HG03139 (cell line): Measurements from ENCODE around the gene CWC27.

Experiments
- ATAC-seq: cut with Tn5 transposase; IDR thresholded peaks from one replicate; pipeline ENCODE4 v1.9.1; 2021; ENCODE audit not compliant: unreplicated experiment

Gene CWC27

DNA sequence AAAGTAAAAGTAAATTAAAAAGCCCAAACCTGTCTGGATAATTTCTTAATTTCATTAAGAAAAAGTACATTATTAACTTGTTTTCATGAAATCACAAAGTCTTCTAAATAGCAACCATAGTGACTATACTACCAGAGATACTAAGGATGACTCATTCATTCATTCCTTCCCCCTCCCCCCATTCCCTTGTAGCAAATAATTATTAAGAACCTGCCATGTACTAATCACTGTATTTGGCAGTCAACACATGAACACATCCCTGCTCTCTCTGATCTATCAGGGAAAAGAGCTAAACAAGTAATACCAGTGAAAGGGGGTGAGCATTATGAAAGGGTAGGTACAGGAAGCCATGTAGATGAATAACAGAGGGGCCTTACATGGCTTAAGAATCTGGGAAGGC lies 203.9 kb downstream of the CWC27 start:
- no peak for ATAC-seq

DNA sequence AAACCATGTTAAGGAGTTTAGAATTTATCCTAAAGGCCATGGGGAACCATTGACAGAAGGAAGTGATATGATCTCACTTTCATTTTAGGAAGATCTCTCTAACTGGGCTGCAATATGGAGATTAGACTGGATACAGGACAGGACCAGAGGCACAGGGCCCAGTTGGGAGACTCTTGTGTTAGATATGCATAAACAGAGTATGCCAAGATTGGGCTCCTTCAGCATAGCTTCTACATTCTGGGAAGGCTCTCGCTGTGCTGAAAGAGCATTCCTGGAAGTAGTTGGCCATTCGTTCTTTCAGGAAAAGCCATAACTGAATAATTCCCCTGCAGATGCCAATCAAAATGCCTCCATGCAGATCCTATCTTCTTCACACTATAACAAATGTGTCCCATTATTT lies 204.5 kb downstream of the CWC27 start:
- ATAC-seq: no peak

DNA sequence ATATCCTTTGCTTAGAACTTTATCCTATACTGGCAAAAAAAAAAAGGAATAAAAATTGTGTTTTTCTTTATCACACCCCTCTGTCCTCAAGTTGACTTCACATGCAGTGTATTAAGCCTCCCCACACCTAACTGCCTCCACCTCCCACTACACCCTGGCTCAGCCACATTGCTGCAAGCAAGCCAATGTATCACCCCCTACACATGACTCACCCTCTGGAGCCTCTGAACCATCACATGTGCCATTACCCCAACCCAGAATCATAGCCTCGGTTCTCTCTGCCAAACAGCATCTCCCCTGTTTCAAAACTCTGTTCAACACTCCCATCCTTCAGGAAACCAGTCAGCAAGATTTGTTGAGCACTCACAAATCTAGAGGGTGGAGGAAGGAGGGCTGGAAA lies 209.0 kb downstream of the CWC27 start:
- ATAC-seq: no peak

DNA sequence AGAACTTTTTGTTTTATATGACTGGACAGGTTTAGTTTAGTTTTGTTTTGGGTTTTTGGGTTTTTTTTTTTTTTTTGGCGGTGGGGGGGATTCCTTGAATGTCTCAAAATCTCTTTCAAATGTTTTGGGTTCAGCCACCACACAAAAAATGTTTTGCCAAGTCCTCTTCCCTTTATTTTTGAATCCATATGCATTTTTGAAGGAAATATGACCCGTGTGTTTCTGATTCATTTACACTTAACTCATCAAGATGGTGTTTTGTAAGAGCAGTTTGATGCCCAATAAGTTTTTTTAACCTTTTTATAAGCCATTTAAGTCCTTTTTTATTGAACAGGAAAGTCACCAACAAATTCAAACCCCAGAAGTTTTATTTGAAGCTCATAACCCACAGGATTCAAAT lies 209.8 kb downstream of the CWC27 start:
- ATAC-seq: no peak

DNA sequence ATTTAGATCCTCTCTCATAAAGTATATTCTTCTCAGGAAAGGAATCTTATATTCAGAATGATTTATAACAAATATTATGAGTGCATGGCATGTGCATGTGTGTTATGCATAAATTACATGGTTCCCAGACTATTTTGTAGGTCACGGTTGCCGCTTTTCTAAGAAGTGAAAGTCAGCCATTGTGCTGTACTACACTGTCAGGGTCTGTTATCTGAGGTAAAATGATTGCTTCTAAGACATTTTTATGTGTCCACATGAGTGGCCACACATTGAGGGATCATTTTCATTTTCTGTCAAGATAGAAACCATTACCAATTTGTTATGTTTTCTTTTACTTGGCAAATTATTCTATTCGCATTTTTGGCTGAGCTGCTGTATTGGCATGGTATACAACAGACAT lies 210.8 kb downstream of the CWC27 start:
- ATAC-seq: no peak

DNA sequence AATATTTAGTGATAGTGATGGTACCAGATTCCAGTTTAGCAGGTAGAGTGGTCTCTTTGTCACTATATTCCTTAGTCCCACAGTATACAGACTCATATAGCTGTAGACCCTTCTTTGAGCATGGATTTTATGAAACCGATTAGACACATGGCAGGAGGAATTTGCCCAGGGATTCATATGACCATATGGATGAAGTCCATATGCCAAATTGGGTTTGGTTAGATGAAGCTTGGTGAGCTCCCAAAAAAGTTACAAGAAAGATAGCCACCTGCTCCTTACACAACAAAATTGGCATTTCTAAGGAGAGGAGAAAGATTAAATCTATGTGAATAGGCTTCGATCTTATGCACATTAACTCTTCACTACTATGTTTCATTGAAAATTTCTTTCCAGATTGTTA lies 211.4 kb downstream of the CWC27 start:
- ATAC-seq: no peak

DNA sequence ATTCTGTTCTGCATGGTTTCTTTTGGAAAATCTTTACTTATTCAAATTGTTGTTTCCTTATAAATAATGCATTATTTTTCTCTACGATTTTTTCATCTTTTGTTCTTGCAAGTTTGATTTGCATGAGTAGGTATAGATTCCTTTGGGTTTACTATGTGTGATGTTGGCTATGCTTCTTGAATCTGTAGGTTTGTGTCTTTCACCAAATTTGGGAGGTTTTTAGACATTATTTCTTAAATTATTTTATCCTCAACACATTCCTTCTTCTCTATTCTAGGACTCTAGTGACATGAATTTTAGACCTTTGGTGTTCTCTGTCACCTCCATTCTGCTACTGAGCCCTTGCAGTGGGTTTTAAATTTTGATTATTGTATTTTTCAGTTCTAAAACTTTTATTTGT lies 219.0 kb downstream of the CWC27 start:
- ATAC-seq: no peak

DNA sequence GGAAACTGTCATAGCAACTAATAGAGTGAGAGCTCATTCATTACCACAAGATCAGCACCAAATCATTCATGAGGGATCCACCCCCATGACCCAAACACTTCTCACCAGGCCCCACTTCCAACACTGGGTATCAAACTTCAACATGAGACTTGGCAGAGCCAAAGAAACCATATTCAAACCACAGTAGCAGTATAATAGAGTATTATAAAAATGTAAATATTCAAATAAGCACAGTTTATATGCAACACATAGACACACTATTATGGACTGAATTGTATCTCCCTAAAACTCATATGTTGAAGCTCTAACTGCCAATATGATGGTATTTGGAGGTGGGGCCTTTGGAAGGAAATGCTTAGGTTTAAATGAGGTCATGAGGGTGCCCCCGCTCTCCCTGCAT lies 240.5 kb downstream of the CWC27 start:
- ATAC-seq: no peak

DNA sequence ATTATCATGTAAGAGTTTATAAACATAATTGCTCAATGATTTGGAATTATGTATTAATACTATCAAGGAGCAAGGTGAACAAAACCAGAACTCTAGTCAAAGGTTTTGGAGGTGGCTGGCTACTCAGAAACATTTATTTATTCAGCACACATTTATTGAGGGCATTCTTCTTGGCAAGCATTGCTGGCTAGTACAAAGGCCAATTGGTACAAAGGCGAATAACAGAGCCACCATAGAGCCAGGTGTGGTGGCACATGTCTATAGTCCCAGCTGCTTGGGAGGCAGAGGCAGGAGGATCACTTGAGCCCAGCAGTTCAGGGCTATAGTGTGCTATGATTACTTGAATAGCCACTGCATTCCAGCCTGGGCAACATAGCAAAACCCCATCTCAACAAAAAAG lies 242.1 kb downstream of the CWC27 start:
- no peak for ATAC-seq

DNA sequence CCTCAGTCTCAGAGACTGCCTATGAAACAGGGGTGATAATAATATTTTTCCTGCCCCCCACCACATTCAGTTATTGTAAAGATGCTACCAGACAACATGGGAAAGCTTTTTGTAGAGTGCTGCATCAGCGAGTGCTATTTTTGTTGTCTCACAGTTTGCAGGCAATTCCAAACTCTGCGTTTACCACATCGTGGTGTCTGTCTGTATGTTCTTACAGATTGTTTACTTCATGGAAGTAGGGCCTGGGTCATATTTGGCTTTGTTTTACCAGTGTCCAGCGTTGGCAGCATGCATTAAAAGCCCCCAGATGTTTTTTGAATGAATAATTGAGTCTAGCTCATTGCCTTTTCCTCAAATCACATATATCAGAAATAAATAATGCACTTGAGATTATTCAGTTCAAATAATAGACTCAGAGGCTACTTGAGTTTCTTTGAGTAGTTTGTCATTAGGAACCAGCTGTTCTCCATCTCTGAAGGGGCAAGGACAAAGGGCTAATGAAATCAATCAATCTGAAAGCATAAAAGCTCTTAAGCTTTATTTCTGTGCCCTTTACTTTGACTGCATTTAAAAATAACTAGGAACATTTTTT lies 243.7 kb downstream of the CWC27 start:
- ATAC-seq: no peak

DNA sequence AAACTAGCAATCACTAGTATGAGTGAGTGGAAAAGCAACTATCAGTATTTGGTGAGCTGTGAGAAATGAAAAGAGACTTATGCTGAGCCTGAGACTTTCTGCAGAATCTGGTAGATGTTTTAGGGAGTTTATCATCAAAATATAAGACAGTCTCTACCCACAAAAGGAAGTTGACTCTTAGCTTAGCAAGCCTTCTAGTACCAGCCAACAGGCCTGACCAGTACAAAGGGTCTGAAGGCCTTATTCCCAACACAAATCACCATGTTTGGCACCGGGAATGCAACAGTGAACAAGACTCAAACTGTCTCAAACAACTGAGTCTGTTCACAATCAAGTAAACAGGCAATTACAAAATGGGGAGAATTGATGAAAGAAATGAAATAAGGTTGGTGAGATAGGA lies 244.4 kb downstream of the CWC27 start:
- no peak for ATAC-seq

DNA sequence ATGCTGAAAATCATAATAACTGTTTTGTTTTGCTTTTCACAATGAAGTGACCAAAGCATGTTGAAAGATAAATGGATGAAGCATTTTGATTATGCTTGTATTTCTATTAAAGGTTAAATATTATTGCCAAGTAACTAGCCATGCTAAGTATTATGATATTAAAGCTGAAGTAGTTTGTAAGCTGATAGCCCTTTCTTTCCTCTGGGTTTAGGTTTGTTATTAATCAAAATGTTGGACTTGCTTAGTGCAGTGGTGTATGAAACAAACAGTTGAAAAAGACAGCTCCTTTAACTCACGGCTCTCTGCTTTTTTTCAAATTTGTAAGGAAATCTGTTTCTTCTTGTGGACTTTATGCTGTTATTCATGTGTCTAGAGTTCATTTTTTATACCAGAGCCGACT lies 246.0 kb downstream of the CWC27 start:
- ATAC-seq: no peak

DNA sequence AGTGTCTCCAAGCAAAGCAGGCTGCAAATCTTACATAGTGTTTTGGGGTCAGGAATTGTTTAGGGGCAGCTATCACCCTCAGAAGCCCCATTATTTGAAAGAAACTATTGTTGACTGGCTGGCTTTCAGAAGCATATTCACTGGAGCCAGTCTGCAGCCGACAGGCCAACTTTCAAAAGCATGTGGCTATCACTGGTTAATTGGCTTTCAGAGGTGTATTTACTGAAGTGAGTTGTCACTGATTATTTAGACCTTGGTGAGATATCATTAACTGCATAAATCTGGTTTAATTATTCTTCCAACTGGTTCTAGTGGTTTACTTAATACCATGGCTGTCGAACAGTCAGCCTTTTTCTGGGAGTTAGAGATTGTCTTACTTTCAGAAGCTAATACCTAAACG lies 247.0 kb downstream of the CWC27 start:
- ATAC-seq: no peak

DNA sequence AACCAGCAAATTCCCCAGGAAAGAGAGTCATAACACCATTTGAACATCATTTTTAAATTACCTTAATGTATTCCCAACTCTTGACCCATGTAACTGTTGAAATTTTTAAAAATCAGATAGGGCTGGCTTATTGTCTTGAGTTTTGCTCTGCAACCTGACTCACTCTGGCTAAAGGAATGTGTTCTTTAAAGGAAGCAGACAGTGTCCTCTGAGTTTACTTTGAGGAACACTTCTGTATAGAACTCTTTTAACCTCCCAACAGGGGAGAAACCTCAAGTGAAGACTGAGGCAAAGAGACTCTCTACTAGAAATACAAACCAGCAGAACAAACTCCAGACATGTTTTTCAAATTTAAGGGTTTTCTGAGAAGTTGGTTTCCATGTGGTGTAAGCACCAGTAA lies 248.9 kb downstream of the CWC27 start:
- no peak for ATAC-seq

DNA sequence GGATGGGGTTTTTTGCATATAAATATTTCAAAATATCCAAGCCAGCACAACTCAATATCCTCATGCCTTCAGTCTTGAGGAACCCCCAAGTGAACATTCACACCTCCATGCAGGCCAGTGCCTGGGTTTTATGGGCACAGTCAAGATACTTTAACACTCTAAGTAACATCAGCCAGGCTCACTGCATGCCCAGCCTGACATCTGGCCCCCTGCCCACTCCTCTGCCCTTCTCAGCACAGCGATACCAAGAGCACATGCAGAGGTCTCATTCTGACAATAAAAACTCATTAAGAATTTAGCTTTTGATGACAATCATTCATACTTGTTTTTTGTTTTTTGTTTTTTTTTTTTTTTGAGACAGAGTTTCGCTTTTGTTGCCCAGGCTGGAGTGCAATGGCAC lies 250.0 kb downstream of the CWC27 start:
- ATAC-seq: no peak

DNA sequence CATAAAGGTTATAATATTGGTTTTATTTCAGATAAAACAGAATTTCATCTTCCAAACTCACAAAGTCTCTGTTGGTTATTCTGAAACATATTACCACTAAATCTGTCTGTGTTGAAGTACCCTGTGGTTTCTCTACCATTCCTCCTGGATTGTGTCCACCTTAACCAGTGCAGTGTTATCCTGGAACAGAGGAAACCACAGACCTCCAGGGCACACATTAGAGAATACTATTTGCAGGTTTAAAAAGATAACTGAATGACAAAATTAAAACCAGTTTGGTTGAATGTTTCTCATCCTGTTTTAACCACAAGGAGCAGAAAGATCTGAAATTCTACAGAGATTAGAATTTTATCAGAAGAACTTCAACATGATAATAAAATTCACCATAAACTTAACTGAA lies 251.8 kb downstream of the CWC27 start:
- no peak for ATAC-seq

DNA sequence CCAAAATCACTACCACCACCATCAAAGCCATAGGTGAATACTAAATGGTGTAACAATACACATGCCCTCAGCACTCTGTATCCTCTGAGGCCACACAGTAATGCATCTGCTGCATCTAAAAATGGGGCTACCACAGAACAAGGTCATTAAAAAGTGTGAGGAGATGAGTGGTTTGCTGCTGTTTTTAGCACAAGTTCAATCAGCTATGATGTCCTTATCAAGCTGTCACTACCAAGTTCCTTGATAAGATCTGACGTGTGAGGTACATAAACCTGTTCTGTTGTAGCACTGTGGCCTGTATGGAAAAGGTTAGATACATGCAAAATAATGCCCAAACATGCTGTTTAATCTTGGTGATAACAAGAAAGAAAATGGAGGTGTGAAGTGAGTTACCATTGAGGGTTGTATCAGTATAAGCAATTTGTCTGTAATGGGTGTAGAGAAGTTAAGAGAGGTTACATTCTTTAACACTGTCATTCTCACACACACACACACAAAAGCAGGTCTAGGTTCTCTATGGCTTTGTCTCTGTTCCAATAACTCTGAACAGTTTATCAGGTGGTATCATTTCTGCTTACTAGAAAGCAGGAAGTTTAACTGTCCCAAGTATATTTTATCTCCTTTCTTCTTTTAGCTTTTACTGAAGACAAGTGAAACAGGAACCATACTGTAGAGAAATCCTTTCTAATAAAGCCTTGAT lies 252.9 kb downstream of the CWC27 start:
- no peak for ATAC-seq

DNA sequence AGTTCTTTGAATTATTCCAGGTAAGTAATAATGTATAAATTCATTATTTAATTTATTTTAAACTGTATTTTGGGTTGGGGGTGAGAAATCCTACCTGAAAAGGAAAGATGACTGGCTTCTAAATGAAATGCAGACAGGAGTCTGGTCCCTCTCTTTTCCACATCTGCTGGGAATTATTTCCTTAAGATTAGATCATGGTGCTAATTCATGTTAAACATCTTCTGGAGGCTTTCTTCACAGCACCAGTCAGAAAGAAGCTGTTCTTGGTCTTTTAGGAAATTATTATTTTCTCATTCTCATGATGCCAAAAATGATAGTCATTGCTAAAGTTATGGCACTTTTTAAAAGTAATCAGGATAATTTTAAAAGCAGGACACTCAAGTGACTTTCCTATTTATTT lies 254.2 kb downstream of the CWC27 start:
- no peak for ATAC-seq

DNA sequence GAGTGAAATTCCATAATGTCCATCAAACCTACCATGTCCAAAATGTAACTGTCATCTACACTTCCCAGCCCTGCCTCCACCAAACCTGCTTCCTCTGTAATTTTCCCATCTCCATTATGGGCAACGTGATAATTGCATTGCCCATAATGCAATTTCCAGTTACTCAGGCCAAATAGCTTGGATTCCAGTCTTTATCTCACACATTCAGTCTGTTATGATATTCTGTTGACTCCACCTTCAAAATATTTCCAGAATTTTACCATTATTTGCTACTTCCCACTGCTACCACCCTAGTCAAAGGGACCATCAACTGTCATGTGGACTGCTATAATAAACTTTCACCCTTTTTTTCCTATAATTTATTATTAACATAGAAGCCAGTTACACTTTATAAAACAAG lies 256.0 kb downstream of the CWC27 start:
- ATAC-seq: no peak

DNA sequence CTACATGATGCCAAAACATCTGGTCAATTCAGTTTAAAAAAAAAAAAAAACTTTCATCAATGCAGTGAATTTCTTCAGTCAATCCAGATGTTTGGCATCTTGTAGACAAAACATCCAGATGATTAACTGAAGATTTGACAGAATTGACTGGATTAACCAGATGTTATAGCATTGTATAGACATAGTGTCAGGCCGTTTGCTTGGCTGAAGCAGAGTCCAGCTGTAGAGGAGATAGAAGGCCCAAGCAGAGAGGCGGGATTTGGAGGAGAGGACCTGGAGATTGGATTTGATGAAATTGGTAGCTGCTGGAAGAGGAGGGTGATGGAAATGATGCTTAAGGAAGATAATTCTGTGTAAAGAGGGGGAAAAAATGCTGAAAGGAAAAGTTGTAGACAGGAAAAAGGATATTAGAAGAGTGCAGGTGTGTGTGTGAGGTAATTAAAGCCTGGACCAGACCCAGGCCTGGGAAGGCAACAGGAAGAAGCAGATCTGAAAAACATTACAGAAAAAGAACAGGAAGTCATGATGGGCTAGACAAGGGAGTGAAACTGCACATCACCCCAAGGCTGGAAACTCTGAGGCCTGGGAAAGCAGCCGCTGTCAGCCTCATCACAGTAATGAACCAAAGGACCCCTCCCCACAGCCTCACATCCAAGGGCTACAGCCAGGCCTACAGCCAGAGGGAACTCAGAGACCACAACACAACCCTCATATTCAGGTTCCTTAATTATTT lies 258.3 kb downstream of the CWC27 start:
- ATAC-seq: peak; percentile 58

DNA sequence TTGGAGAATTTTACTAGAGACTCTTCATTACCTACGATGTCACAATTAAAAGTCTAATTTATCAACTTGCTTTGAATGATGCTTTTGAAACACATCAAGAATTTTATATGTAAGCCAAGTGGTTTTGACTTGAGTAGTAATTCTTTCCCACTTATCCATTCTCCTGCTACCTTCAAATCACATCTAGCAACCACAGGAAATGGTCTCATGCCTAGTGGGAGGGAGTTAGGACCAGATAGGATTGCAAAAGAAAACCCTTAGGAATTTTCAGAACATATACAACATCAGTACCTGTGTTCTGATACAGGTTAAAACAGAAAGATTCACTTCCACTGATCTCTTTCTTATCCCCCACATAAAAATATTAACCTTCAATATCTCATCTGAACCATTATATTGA lies 260.4 kb downstream of the CWC27 start:
- no peak for ATAC-seq

DNA sequence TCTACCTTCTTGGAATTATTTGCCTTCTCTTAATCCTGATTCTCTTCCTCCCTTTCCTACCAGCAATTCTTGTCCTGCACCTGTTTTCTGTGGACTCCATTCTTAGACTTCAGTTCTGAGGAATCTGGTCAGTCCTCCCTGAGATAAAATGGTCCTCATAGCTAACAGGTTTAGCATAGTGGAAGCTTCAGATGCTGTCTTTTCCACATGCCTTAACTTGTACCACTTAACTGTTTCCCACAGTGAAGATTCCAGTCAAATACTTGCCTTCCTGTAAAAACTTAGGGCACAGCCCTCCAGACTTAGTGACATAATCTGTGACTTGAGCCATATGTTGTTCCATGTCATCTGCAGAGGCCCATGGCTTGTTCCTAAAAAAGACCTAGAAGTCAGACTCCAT lies 261.3 kb downstream of the CWC27 start:
- ATAC-seq: no peak

DNA sequence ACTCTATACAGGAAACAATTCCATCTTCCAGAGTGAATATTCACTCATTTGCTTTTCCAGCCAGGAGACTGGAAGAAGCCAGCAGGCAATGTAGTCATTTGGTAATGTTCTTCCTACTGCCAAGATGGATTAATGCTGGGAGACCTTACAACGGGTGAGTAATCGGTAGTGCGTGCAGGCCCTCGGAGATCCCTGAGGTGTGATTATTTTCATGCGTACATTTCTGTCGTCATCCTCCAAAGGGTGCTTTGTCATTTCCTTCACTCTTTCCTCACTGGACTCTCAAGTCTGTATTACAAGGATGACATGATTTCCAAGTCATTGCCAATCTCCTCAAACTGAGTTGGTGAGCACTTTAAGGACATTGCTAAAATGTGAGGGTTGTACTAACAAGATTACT lies 263.5 kb downstream of the CWC27 start:
- ATAC-seq: no peak
